Tibial nerve (tissue), 4 donors: ENCODE data around the gene DCDC1. TPM values are rescaled to one million over a fixed set of nuclear protein-coding genes. Genes with fewer than 3 reads are reported as not detected.

Experiments
- DNase-seq, 2 donors: peaks; one replicate each; pipeline ENCODE4 v3.0.0-alpha.2; 2019; ENCODE audit warnings: low spot score in 2 of 2
- H3K27ac ChIP-seq, 4 donors: fragments of 200-600 bp; sonication (generic) in 3 of 4; one replicate each; pipeline ENCODE4 v1.5.1; 2017 to 2019; ENCODE audit warnings: mild to moderate bottlenecking in 1 of 4
- H3K27me3 ChIP-seq, 2 donors: fragments of 200-600 bp; sonication (generic) in 1 of 2; one replicate each; pipeline versions ENCODE4 v1.5.1 to v1.6.0; 2017 to 2019
- H3K36me3 ChIP-seq, 3 donors: fragments of 200-600 bp; sonication (generic); one replicate each; pipeline ENCODE4 v1.5.1; 2018 to 2019
- H3K4me1 ChIP-seq, 4 donors: fragments of 200-600 bp; sonication (generic) in 3 of 4; one replicate each; pipeline ENCODE4 v1.5.1; 2017 to 2019
- H3K4me3 ChIP-seq, 4 donors: fragments of 200-600 bp; sonication (generic) in 3 of 4; one replicate each; pipeline ENCODE4 v1.5.1; 2017 to 2019; ENCODE audit warnings: mild to moderate bottlenecking in 1 of 4, moderate library complexity in 1 of 4
- H3K9me3 ChIP-seq, 4 donors: fragments of 200-600 bp; sonication (generic) in 3 of 4; one replicate each; pipeline ENCODE4 v1.5.1; 2017 to 2019
- EP300 ChIP-seq, 2 donors: sonication (generic); formaldehyde crosslinking; IDR thresholded peaks; one replicate each; pipeline ENCODE4 v1.6.1; 2017; ENCODE audit warnings: antibody characterized with exemption in 2 of 2, mild to moderate bottlenecking in 1 of 2
- POLR2A ChIP-seq, 2 donors: fragments of 450-650 bp; IDR thresholded peaks; one replicate each; pipeline ENCODE4 v1.6.1; 2017; ENCODE audit warnings: antibody characterized with exemption in 2 of 2, mild to moderate bottlenecking in 2 of 2, moderate library complexity in 2 of 2
- WGBS, 2 donors: methylation state at CpG; one replicate each; pipeline ENCODE4 v1.1.5; 2018; 5-methylcytosine and 5-hydroxymethylcytosine counted together
- total RNA-seq, 4 donors: library from RNA; depleted of rRNA; stranded (reverse); fragments of >200 nt; gene quantifications; one replicate each; pipeline ENCODE4 v1.1.0, GENCODE V29; 2016
- TF ChIP-seq, protein P1 (sequence below), 5 experiments: fragments of 200-600 bp in 3 of 5; fragments of 450-650 bp in 2 of 5; sonication (generic) in 3 of 5; IDR thresholded peaks; one replicate each; pipeline ENCODE4 v1.5.1; 2016 to 2019; ENCODE audit warnings: antibody characterized with exemption in 5 of 5, mild to moderate bottlenecking in 3 of 5, moderate library complexity in 2 of 5

DCDC1 gene
- total RNA-seq, 4 donors from 2014 or later = 1.1 to 6.1 (median 1.9) TPM

DNA sequence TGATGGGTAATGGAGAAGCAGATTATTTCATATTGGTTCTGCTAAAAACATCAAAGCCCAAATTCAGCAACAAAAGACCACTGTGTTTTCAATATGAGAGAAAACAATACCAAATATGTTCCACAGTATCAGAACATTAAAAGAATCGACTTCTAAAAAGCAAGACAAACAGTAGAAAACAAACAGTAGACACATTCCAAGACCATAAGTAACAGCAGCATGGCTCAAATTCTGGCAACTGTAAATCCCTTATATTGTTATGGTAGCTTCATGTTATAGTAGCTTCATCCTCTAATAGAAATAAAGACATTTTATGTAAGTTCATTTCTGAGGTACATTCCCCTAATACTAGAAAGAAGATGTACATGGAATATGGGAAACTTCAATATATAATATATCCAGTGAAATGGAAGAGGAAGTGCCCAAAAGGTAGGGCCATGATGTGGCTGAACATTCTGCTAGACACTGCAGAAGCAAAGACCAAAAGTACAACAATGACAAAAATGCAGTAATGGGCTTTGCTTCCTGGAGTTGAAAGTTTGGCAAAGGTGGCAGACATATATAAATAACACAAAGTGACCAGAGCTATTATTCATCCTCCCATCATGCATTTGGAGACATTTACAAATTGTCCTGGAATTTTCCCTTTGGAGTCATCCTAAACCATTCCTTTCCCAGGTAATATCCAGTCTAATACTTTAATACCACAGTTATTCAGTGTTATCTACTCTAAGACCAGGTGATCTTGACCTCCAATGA, 299.9 kb downstream of the DCDC1 start:
- WGBS, 2 donors = 47 to 52% methylated on average over 1 of the region's 1 CpG
- no peak overlapping the region for H3K27ac ChIP-seq
- TF ChIP-seq, protein P1, sequence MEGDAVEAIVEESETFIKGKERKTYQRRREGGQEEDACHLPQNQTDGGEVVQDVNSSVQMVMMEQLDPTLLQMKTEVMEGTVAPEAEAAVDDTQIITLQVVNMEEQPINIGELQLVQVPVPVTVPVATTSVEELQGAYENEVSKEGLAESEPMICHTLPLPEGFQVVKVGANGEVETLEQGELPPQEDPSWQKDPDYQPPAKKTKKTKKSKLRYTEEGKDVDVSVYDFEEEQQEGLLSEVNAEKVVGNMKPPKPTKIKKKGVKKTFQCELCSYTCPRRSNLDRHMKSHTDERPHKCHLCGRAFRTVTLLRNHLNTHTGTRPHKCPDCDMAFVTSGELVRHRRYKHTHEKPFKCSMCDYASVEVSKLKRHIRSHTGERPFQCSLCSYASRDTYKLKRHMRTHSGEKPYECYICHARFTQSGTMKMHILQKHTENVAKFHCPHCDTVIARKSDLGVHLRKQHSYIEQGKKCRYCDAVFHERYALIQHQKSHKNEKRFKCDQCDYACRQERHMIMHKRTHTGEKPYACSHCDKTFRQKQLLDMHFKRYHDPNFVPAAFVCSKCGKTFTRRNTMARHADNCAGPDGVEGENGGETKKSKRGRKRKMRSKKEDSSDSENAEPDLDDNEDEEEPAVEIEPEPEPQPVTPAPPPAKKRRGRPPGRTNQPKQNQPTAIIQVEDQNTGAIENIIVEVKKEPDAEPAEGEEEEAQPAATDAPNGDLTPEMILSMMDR (IDR thresholded peaks at IDR 0.05) = no peak
- no peak for TF ChIP-seq POLR2A (IDR thresholded peaks at IDR 0.05)
- TF ChIP-seq EP300 (IDR thresholded peaks at IDR 0.05) = no peak
- H3K36me3 ChIP-seq = no peaks in the 10 kb centered on the region
- no peak overlapping the region for H3K4me3 ChIP-seq
- H3K9me3 ChIP-seq = no peaks in the 10 kb centered on the region
- no peaks in the 10 kb centered on the region for H3K27me3 ChIP-seq
- no peaks in the 10 kb centered on the region for H3K4me1 ChIP-seq
- no peak for DNase-seq

DNA sequence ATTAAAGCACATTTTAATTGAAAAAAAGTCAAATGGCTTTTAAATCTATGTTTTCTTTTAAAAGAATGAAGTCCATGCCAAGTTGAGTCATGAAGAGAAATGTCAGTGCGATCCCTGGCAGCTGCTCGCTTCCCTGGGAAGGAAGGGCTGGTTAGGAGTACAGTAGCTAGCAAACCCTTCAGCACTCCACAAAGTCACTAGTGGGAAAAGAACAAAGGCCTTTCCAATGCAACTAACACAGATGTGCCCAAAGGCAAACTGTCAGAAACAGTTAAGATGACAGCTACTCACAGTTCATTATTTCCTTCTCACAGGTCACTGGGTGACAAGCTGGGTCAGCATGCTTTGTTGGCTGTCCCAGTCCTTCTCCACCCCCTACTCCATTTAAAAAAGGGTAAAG, 308.7 kb downstream of the DCDC1 start:
- 35 to 48% methylated on average over 2 of the region's 2 CpGs for WGBS, 2 donors
- no peak overlapping the region for H3K4me3 ChIP-seq
- DNase-seq = no peak
- H3K27ac ChIP-seq = no peak overlapping the region
- no peaks in the 10 kb centered on the region for H3K36me3 ChIP-seq
- H3K27me3 ChIP-seq = no peaks in the 10 kb centered on the region
- TF ChIP-seq EP300 (IDR thresholded peaks at IDR 0.05) (no peak), POLR2A (IDR thresholded peaks at IDR 0.05) (no peak)
- TF ChIP-seq, protein P1 (IDR thresholded peaks at IDR 0.05) = no peak
- no peaks in the 10 kb centered on the region for H3K9me3 ChIP-seq
- no peaks in the 10 kb centered on the region for H3K4me1 ChIP-seq

DNA sequence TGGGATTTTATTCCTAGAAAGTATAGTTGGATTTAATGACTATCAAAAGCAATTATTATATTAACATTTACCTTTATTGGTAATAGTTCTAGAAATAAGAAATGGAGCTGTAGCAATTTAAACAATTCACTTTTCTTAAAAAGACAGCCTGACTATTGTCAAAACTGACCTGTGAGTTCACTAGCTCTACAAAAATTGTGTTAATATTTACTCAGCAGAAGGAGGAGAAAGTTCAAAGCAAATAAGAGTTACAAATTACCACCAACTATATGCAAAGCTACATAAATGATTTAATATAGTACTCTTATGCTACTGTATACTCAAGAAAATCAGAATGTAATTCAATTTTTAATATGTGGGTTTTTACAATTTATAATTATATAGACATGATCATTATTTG, 310.0 kb downstream of the DCDC1 start:
- H3K9me3 ChIP-seq = no peaks in the 10 kb centered on the region
- no peak overlapping the region for H3K4me3 ChIP-seq
- no peaks in the 10 kb centered on the region for H3K4me1 ChIP-seq
- no peak for DNase-seq
- no peaks in the 10 kb centered on the region for H3K36me3 ChIP-seq
- no peak overlapping the region for H3K27ac ChIP-seq
- TF ChIP-seq POLR2A (IDR thresholded peaks at IDR 0.05) = no peak
- TF ChIP-seq, protein P1 (IDR thresholded peaks at IDR 0.05) = no peak
- TF ChIP-seq EP300 (IDR thresholded peaks at IDR 0.05) = no peak
- no peaks in the 10 kb centered on the region for H3K27me3 ChIP-seq

DNA sequence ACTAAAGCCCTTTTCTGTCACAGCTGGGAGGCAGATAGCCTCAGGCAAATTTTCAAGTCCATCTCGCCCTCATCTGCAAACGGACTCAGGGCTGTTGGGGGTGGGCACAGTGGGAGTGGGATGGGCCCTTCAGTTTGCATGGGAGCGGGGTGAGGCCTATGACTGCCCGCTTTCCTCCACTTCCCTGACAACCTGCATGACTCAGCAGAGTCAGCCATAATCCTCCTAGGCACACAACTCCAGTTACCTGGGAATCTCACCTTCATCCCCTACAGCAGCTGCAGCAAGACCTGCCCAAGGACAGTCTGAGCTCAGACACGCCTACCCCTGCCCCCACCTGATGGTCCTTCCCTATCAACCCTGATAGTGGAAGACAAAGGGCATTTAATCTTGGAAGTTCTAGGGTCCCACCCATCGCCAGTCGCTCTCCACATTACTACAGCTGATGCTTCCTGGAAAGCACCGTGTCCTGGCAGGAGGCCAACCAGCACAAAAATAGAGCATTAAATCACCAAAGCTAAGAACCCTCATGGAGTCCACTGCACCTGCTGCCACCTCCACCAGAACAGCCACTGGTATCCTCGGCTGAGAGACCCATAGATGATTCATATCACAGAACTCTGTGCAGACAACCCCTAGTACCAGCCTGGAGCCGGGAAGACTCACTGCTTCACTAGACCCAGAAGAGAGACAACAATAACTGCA, 319.3 kb downstream of the DCDC1 start:
- H3K36me3 ChIP-seq = no peaks in the 10 kb centered on the region
- no peak overlapping the region for H3K27ac ChIP-seq
- WGBS, 2 donors = 65 to 78% methylated on average over 10 of the region's 10 CpGs
- DNase-seq = no peak
- no peaks in the 10 kb centered on the region for H3K4me1 ChIP-seq
- TF ChIP-seq, protein P1 (IDR thresholded peaks at IDR 0.05) = no peak
- TF ChIP-seq POLR2A (IDR thresholded peaks at IDR 0.05) (no peak), EP300 (IDR thresholded peaks at IDR 0.05) (no peak)
- H3K4me3 ChIP-seq = no peak overlapping the region
- peaks cover 0 to 11% (median 0%) of the 10 kb centered on the region in 4 donors for H3K9me3 ChIP-seq
- H3K27me3 ChIP-seq = no peaks in the 10 kb centered on the region

DNA sequence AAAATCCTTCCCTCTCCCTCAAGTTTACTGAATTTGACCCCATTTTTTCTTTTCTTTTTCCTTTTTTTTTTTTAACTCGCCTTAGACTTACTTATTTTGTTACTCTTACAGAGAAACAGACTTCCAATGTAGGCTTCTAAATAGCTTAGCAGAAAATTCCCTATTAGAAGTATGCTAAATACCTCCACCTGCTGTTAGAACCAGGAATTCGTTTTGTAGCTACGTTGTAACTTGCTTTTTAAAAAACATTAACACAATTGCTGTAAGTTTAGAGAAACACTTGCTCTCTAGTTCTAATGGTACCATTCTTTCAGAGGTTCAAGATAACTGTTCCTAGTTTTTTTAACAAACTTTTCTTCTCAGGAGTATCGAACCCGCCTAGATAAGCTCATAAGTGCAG, 324.2 kb downstream of the DCDC1 start:
- TF ChIP-seq, protein P1 (IDR thresholded peaks at IDR 0.05) = no peak
- TF ChIP-seq EP300 (IDR thresholded peaks at IDR 0.05) (no peak), POLR2A (IDR thresholded peaks at IDR 0.05) (no peak)
- Histone ChIP-seq H3K27ac (no peak overlapping the region), H3K27me3 (no peaks in the 10 kb centered on the region), H3K4me3 (no peak overlapping the region), H3K4me1 (no peaks in the 10 kb centered on the region), H3K36me3 (no peaks in the 10 kb centered on the region), H3K9me3 (peaks cover 0 to 6% (median 0%) of the 10 kb centered on the region in 4 donors)
- no peak for DNase-seq
- WGBS, 2 donors = 44 to 46% methylated on average over 5 of the region's 5 CpGs
